GM21576 (cell line): ENCODE measurements around the gene RIPOR2.
"Not testable (repeated sequence)": the region's sequence is repeated elsewhere in the genome, so short reads cannot be mapped to it uniquely, and the experiment has no call there.

Source experiments
- ATAC-seq: cut with Tn5 transposase; IDR thresholded peaks from one replicate; pipeline ENCODE4 v1.9.1; 2021; ENCODE audit warnings: mild to moderate bottlenecking, moderate library complexity; ENCODE audit not compliant: unreplicated experiment

The RIPOR2 gene

GRCh38 chr6:24927985-24928745 is 7.6 kb downstream of the RIPOR2 start:
- ATAC-seq: no peak

- no peak for ATAC-seq
These were observed 8.3 kb downstream of the RIPOR2 start for GRCh38 chr6:24927277-24927955.

DNA sequence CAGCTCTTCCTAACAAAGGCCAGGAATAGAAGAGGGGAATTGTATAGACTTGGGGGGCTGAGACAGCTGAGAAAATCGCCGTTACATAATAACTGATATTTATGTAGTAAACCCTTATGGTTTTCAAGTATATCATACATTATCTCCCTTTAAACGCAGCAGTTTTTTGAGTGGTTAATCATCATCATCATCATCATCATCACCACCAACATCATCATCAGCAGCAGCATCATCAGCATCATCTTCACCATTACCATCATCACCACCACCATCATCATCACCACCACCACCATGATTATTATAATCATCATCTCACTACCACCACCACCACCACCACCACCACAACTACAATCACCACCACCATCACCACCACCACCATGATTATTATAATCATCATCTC is 9.1 kb downstream of the RIPOR2 start:
- ATAC-seq: not testable (repeated sequence)

DNA sequence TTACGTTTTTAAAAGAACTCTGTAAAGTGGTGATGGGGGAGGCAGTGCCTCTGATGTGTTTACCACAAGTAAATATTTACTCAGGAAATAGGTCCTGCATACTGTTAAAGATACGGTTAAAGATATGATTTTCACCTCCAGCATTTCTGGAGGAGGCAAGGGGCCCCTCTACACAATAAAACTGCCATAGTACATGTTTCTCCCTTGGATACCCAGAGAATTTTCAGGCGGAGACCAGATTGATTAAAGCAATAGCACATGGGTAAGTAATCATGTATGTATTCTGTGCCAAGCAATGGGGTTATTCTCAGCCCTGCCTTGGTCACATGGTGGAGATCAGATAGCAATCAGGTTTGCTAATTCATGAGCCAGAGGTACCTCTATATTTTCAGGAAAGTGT is 9.6 kb downstream of the RIPOR2 start:
- ATAC-seq: no peak

DNA sequence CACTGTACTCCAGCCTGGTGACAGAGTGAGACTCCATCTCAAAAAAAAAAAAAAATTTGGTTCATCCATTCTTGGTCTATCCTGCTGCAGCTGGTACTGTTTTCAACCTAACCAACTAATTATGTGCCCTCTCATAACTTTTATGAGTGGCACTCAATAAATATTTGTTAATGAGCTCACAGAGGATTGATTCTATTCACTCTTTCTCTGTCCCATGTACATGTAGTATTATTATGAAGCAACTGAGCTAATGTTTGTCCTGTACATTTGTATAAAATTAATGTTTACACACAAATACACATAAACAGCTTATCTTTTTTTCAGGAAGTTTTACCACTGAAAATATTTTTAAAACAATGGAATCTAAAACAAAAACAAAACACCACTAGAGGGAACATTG is 10.1 kb downstream of the RIPOR2 start:
- ATAC-seq: no peak

GRCh38 chr6:24924580-24925356 is 11.0 kb downstream of the RIPOR2 start:
- ATAC-seq: no peak

- ATAC-seq: no peak
These were observed 11.8 kb downstream of the RIPOR2 start for GRCh38 chr6:24923885-24924401.

DNA sequence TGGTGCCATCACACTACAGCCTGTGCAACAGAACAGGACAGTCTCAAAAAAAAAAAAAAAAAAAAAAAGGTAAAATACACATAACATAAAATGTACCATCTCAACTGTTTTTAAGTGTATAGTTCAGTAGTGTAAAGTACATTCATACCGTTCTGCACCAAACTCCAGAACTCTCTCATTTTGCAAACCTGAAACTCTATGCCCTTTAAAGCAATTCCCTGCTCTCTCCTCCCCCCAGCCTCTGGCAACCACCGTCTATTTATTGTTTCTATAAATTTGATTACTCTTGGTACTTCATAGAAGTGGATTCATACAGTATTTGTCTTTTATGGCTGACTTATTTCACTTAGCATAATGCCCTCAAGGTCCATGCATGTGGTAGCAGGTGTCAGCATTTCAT is 12.9 kb downstream of the RIPOR2 start:
- no peak for ATAC-seq

GRCh38 chr6:24922170-24922569 is 13.6 kb downstream of the RIPOR2 start:
- no peak for ATAC-seq

- ATAC-seq: no peak
These were observed 15.6 kb downstream of the RIPOR2 start for GRCh38 chr6:24920136-24920535.

DNA sequence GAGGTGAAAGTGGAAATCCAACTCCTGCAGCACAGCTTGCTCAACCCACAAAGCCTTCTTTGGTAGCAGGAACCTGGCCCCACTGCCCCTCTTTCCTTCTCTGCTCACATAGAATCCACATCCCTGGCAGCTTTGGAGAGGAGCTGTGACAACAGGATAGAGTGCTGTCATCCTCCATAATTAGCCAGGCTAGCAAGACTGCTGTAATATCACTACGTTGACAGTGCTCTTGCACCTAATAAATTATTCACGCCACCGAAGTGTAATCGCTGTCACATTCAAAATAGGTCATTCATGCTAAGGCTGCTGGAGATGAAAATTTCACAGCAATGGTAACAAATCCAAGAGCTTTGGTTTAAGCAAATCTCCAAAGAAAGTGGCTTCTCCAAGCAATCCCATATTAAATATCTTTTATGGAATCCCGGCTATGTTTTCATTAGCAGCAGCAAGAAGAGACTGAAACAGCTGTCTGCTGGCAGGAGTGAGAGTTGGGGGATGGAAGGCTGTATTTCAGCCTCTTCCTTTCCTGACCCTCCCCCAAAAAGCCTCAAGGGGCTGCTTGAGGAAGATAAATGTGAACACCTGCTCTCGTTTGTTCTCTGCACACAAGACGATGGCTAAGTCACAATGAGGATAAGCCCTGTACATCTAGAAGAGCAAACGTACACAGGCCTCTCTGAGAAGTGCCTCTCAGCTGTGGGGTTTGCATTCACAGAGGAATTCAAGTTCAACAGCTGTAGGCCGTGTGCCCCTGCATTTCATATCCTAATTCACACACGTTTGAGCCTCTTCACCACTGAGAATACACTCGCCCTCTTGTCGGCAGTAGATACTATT is 16.5 kb downstream of the RIPOR2 start:
- ATAC-seq: no peak

- no peak for ATAC-seq
These were observed 17.1 kb downstream of the RIPOR2 start for GRCh38 chr6:24918641-24919055.

DNA sequence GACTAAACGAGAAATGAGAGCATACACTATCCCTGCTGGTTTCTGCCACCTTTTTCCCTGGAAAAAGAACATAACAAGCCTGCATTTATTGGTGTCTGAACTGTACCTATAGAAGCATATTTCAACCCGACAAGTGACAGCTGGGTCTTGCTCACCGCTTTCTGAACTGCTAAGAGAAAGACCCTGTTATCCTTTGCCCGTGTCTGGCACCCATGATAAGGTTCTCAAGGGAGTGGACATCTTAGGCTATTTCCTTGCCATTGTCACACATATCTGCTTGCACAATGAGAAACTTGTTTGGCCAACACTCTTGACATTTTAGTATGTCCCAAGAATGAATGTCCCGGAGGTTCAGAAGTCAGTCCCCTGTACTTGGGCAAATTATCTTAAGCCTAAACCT is 19.3 kb downstream of the RIPOR2 start:
- ATAC-seq: no peak

GRCh38 chr6:24915641-24916040 is 20.1 kb downstream of the RIPOR2 start:
- no peak for ATAC-seq

DNA sequence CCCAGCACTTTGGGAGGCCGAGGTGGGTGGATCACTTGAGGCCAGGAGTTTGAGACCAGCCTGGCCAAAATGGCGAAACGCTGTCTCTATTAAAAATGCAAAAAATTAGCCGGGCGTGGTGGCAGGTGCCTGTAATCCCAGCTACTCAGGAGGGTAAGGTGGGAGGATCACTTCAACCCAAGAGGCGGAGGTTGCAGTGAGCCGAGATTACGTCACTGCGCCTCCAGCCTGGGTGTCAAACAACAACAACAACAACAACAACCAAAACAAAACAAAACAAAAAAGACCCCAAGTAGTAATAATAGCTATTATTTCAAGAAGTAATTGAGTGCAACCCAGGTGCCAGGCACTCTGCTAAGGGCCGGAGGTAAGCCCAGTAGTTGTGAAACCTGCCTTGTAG is 21.7 kb downstream of the RIPOR2 start:
- not testable (repeated sequence) for ATAC-seq

GRCh38 chr6:24911796-24912382 is 23.9 kb downstream of the RIPOR2 start:
- no peak for ATAC-seq

GRCh38 chr6:24910961-24911725 is 24.6 kb downstream of the RIPOR2 start:
- peak; percentile 29 for ATAC-seq

GRCh38 chr6:24910331-24910960 is 25.3 kb downstream of the RIPOR2 start:
- ATAC-seq: peak; percentile 41
